GM10266 (cell line): ENCODE data around the gene ITM2C.

ENCODE experiments used
- DNase-seq: peaks from one replicate; pipeline ENCODE4 v3.0.0; 2012; ENCODE audit errors: extremely low spot score
- TF ChIP-seq, protein P1 (sequence below): IDR thresholded peaks from 2 replicates; pipeline ENCODE4 v1.5.1; 2012; ENCODE audit warnings: mild to moderate bottlenecking, low read depth; ENCODE audit not compliant: control insufficient read depth, insufficient read depth; ENCODE audit errors: missing control alignments

ITM2C gene

GRCh38 chr2:230864122-230864604 is 579 bp upstream of the ITM2C start:
- no peak for DNase-seq
- TF ChIP-seq, protein P1, sequence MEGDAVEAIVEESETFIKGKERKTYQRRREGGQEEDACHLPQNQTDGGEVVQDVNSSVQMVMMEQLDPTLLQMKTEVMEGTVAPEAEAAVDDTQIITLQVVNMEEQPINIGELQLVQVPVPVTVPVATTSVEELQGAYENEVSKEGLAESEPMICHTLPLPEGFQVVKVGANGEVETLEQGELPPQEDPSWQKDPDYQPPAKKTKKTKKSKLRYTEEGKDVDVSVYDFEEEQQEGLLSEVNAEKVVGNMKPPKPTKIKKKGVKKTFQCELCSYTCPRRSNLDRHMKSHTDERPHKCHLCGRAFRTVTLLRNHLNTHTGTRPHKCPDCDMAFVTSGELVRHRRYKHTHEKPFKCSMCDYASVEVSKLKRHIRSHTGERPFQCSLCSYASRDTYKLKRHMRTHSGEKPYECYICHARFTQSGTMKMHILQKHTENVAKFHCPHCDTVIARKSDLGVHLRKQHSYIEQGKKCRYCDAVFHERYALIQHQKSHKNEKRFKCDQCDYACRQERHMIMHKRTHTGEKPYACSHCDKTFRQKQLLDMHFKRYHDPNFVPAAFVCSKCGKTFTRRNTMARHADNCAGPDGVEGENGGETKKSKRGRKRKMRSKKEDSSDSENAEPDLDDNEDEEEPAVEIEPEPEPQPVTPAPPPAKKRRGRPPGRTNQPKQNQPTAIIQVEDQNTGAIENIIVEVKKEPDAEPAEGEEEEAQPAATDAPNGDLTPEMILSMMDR: no peak

GRCh38 chr2:230865307-230865765 is 594 bp downstream of the ITM2C start:
- TF ChIP-seq, protein P1: no peak
- peak; percentile 58 for DNase-seq

DNA sequence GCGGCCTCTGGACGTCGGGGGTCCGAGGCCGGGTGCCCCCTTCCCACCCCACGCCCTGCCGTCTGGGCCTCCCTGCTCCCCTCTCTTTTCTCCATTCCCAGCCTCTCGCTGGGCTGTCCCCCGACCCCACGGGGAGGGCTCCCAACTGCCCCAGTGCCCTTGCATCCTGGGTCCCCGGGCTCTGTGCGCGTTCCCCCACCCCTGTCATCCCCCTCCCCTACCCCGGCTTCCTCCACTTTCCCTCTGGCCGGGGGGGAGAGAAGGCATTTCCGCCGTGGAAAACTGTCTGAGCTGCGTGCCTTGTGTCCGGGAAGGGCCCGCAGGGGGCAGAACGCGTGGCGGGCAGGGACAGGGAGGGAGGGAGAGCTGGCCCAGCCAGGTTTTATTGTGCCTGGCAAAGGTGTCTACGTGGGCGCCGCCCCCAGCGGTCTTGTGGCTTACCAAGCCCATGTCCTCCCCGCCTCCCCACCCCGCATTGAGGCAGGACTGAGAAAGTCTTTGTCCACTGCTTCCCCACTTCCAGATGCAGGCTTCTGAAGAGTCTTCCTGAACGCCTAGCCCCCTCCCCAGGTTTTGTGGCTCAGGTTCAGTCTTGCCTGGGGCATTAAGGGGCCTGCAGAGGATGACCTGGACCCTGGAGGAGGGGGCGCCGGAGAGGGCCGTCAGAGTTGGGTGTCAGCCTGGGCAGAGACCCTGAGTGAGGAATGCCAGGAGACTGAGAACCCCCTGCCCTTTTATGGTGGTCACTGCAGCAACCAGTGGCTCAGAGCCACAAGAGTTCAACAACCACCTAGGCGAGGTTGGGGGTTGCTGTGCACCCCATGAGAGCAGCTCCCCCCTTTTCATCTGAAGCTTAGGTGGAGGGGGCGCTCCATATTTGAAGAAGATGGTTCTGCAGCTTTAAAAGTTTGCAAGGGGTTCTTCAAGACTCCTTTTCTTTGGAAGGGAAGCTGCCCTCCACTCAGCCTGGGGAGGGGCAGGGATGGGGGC is 1.3 kb downstream of the ITM2C start:
- TF ChIP-seq, protein P1: peak; percentile 15
- DNase-seq: no peak

GRCh38 chr2:230866756-230867523 is 2.2 kb downstream of the ITM2C start:
- TF ChIP-seq, protein P1: no peak
- DNase-seq: no peak

- TF ChIP-seq, protein P1: no peak
- no peak for DNase-seq
Measured at GRCh38 chr2:230868161-230868946, 3.6 kb downstream of the ITM2C start.

GRCh38 chr2:230868947-230869913 is 4.5 kb downstream of the ITM2C start:
- no peak for DNase-seq
- TF ChIP-seq, protein P1: no peak
